ENCODE measurements around the gene ATXN2.
"Not testable (repeated sequence)": the region's sequence is repeated elsewhere in the genome, so short reads cannot be mapped to it uniquely, and the experiment has no call there.

The ATXN2 gene

DNA sequence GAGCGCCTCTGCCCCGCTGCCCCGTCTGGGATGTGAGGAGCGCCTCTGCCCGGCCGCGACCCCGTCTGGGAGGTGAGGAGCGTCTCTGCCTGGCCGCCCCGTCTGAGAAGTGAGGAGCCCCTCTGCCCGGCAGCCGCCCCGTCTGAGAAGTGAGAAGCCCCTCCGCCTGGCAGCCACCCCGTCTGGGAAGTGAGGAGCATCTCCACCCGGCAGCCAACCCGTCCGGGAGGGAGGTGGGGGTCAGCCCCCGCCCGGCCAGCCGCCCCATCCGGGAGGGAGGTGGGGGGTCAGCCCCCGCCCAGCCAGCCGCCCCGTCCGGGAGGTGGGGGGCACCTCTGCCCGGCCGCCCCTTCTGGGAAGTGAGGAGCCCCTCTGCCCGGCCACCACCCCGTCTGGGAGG, 91.9 kb downstream of the ATXN2 start:
- not testable (repeated sequence) for H3K9ac ChIP-seq (ENCODE audit: low read depth in 1 of 2, low read length in 2 of 2); H3K4me1 ChIP-seq (ENCODE audit: control insufficient read depth in 1 of 2, insufficient read depth in 2 of 2, low read length in 2 of 2); H3K27me3 ChIP-seq (ENCODE audit: control insufficient read depth in 1 of 2, insufficient read depth in 2 of 2, low read length in 2 of 2); H3K4me3 ChIP-seq (ENCODE audit: low read depth in 1 of 2, low read length in 2 of 2); H3K9me3 ChIP-seq (ENCODE audit: control insufficient read depth in 1 of 2, low read length in 2 of 2); H3K27ac ChIP-seq (ENCODE audit: low read depth, low read length)
- peaks cover 25 to 53% of the 10 kb centered on the region in 2 donors for H3K36me3 ChIP-seq (ENCODE audit: control insufficient read depth in 1 of 2, insufficient read depth in 2 of 2, low read length in 2 of 2)

DNA sequence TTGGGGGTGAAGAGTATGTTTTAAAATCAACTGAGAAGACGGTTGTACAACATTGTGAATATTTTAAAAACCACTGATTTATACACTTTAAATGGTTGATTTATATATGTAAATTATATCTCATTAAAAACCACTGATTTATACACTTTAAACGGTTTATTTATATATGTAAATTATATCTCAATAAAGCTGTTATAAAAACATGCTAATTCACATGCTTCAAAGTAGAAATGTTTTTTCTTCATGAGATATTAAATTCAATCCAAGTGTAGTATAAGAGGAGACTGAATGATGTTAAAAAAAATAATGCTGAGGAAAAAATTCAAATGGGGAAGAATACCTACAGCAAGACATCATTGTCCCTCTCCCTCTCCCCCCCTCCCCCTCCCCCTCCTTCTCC, 92.9 kb downstream of the ATXN2 start:
- Histone ChIP-seq H3K27me3 (ENCODE audit: control insufficient read depth in 1 of 2, insufficient read depth in 2 of 2, low read length in 2 of 2) (no peaks in the 10 kb centered on the region), H3K27ac (ENCODE audit: low read depth, low read length) (no peak overlapping the region), H3K36me3 (ENCODE audit: control insufficient read depth in 1 of 2, insufficient read depth in 2 of 2, low read length in 2 of 2) (peaks cover 25 to 54% of the 10 kb centered on the region in 2 donors), H3K4me3 (ENCODE audit: low read depth in 1 of 2, low read length in 2 of 2) (no peak overlapping the region), H3K4me1 (ENCODE audit: control insufficient read depth in 1 of 2, insufficient read depth in 2 of 2, low read length in 2 of 2) (no peaks in the 10 kb centered on the region), H3K9ac (ENCODE audit: low read depth in 1 of 2, low read length in 2 of 2) (no peak overlapping the region), H3K9me3 (ENCODE audit: control insufficient read depth in 1 of 2, low read length in 2 of 2) (no peaks in the 10 kb centered on the region)

DNA sequence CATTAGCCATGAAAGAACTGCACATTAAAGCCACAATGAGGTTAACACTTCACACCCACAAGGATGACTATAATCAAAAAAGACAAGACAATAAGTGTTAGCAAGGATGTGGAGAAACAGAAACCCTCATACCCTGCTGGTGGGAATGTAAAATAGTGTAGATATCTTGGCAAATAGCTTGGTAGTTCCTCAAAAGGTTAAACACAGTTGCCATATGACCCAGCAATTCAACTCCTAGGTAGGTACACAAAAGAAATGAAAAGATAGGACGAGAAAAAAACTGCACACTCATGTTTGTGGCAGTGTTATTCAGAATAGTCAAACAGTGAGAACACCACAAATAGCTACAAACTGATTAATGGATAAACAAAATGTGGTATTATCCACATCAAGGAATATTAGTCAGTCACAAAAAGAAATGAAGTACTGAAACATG, 93.5 kb downstream of the ATXN2 start:
- peaks cover 19 to 51% of the 10 kb centered on the region in 2 donors for H3K36me3 ChIP-seq (ENCODE audit: control insufficient read depth in 1 of 2, insufficient read depth in 2 of 2, low read length in 2 of 2)

DNA sequence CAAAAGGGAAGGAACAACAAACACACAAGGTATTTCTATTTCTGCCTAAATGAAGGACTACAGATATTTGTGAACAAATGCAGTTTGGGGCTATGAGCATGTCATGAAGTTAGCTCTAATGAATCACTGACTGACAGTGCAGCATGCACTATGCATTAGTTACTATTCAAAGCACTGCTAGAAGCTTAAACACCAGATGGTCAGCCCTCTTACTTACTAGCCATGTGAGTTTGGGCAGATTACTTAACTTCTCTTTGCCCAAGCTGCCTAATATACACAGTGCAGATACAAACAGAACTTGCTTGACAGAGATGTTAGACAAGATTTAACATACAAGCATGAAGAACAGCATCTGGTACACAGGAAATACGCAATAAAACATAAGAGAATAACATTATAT, 96.0 kb downstream of the ATXN2 start:
- Histone ChIP-seq H3K27me3 (ENCODE audit: control insufficient read depth in 1 of 2, insufficient read depth in 2 of 2, low read length in 2 of 2) (no peaks in the 10 kb centered on the region), H3K4me1 (ENCODE audit: control insufficient read depth in 1 of 2, insufficient read depth in 2 of 2, low read length in 2 of 2) (no peaks in the 10 kb centered on the region), H3K4me3 (ENCODE audit: low read depth in 1 of 2, low read length in 2 of 2) (no peak overlapping the region), H3K27ac (ENCODE audit: low read depth, low read length) (no peak overlapping the region), H3K9me3 (ENCODE audit: control insufficient read depth in 1 of 2, low read length in 2 of 2) (no peaks in the 10 kb centered on the region), H3K9ac (ENCODE audit: low read depth in 1 of 2, low read length in 2 of 2) (no peak overlapping the region), H3K36me3 (ENCODE audit: control insufficient read depth in 1 of 2, insufficient read depth in 2 of 2, low read length in 2 of 2) (peaks cover 6 to 42% of the 10 kb centered on the region in 2 donors)

More for the DNA sequence above, 93.5 kb downstream of the ATXN2 start:
- no peak overlapping the region for H3K4me3 ChIP-seq (ENCODE audit: low read depth in 1 of 2, low read length in 2 of 2)
- H3K27ac ChIP-seq (ENCODE audit: low read depth, low read length), result no peak overlapping the region
- no peaks in the 10 kb centered on the region for H3K9me3 ChIP-seq (ENCODE audit: control insufficient read depth in 1 of 2, low read length in 2 of 2)
- no peaks in the 10 kb centered on the region for H3K27me3 ChIP-seq (ENCODE audit: control insufficient read depth in 1 of 2, insufficient read depth in 2 of 2, low read length in 2 of 2)
- H3K4me1 ChIP-seq (ENCODE audit: control insufficient read depth in 1 of 2, insufficient read depth in 2 of 2, low read length in 2 of 2), result no peaks in the 10 kb centered on the region
- H3K9ac ChIP-seq (ENCODE audit: low read depth in 1 of 2, low read length in 2 of 2), result no peak overlapping the region

DNA sequence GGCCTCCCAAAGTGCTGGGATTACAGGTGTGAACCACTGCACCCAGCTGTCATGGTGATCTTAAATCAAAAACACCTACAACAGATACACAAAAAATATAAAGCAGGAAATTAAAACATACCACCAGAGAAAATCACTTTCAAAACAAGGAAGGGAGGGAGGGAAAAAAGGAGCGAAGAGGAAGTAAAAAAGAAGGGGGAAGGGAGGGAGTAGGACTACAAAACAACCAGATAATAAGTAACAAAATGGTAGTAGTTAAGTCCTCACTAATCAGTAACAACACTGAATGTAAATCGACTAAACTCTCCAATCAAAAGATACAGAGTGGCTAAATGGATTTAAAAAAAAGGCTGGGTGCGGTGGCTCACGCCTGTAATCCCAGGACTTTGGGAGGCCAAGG, 104.4 kb downstream of the ATXN2 start:
- H3K36me3 ChIP-seq (ENCODE audit: control insufficient read depth in 1 of 2, insufficient read depth in 2 of 2, low read length in 2 of 2), result peaks cover 15 to 49% of the 10 kb centered on the region in 2 donors
- H3K9ac ChIP-seq (ENCODE audit: low read depth in 1 of 2, low read length in 2 of 2), result no peak overlapping the region
- no peaks in the 10 kb centered on the region for H3K4me1 ChIP-seq (ENCODE audit: control insufficient read depth in 1 of 2, insufficient read depth in 2 of 2, low read length in 2 of 2)
- H3K27me3 ChIP-seq (ENCODE audit: control insufficient read depth in 1 of 2, insufficient read depth in 2 of 2, low read length in 2 of 2), result no peaks in the 10 kb centered on the region
- no peak overlapping the region for H3K27ac ChIP-seq (ENCODE audit: low read depth, low read length)
- H3K9me3 ChIP-seq (ENCODE audit: control insufficient read depth in 1 of 2, low read length in 2 of 2), result no peaks in the 10 kb centered on the region
- H3K4me3 ChIP-seq (ENCODE audit: low read depth in 1 of 2, low read length in 2 of 2), result no peak overlapping the region

DNA sequence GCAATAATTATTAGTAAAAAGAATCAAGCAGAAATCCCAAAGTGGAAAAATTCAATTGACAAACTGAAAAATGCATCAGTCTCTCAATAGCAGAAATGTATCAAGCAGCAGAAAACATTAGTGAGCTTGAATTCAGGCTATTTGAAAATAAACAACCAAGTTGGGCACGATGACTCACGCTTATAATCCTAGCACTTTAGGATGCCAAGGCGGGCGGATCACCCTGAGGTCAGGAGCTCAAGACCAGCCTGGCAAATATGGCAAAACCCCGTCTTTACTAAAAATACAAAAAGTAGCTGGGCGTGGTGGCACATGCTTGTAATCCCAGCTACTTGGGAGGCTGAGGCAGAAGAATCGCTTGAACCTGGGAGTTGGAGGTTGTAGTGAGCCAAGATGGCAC, 106.1 kb downstream of the ATXN2 start:
- H3K36me3 ChIP-seq (ENCODE audit: control insufficient read depth in 1 of 2, insufficient read depth in 2 of 2, low read length in 2 of 2), result peaks cover 21 to 52% of the 10 kb centered on the region in 2 donors
- H3K27me3 ChIP-seq (ENCODE audit: control insufficient read depth in 1 of 2, insufficient read depth in 2 of 2, low read length in 2 of 2); H3K9ac ChIP-seq (ENCODE audit: low read depth in 1 of 2, low read length in 2 of 2); H3K4me1 ChIP-seq (ENCODE audit: control insufficient read depth in 1 of 2, insufficient read depth in 2 of 2, low read length in 2 of 2); H3K27ac ChIP-seq (ENCODE audit: low read depth, low read length); H3K9me3 ChIP-seq (ENCODE audit: control insufficient read depth in 1 of 2, low read length in 2 of 2); H3K4me3 ChIP-seq (ENCODE audit: low read depth in 1 of 2, low read length in 2 of 2): not testable (repeated sequence)

DNA sequence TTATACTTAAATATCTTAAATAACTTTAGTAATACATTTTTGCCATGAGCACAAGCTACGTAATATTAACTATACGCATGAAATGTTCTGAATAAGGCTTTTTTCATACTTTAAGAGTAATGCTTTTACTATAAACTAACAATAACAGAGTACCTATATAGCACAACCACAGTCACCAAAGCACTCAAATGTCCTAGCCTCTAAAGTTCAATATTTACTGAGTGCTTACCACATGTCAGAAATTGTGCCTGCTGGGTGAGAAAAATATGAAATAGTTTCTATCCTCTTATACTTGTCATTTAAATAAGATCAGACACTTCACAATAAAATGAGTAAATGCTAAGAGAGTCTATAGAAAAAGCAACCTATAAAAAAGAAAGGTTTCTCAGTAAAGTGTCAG, 110.3 kb downstream of the ATXN2 start:
- Histone ChIP-seq H3K4me3 (ENCODE audit: low read depth in 1 of 2, low read length in 2 of 2) (no peak overlapping the region), H3K4me1 (ENCODE audit: control insufficient read depth in 1 of 2, insufficient read depth in 2 of 2, low read length in 2 of 2) (no peaks in the 10 kb centered on the region), H3K27ac (ENCODE audit: low read depth, low read length) (no peak overlapping the region), H3K9me3 (ENCODE audit: control insufficient read depth in 1 of 2, low read length in 2 of 2) (no peaks in the 10 kb centered on the region), H3K36me3 (ENCODE audit: control insufficient read depth in 1 of 2, insufficient read depth in 2 of 2, low read length in 2 of 2) (peaks cover 33 to 77% of the 10 kb centered on the region in 2 donors), H3K27me3 (ENCODE audit: control insufficient read depth in 1 of 2, insufficient read depth in 2 of 2, low read length in 2 of 2) (no peaks in the 10 kb centered on the region), H3K9ac (ENCODE audit: low read depth in 1 of 2, low read length in 2 of 2) (no peak overlapping the region)

DNA sequence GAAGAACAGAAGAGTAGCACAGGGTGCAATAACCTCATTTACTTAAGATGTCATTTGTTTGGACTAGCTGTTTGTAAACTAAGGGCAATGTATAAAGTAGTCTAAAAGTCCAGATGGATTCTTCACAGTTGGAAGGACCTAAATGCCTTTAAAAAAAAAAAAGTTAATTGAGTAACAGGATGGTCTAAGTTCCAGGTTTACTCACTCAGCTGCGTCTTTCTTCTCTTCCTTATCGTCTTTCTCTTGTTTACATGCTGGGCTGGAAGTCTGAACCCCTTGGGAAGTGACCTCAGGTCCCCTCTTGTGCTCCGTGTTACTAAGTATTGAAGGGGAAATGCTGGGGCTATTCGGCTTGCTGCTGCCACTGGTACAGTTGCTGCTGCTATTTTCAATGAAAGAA, 110.8 kb downstream of the ATXN2 start:
- Histone ChIP-seq H3K9me3 (ENCODE audit: control insufficient read depth in 1 of 2, low read length in 2 of 2) (no peaks in the 10 kb centered on the region), H3K27ac (ENCODE audit: low read depth, low read length) (no peak overlapping the region), H3K9ac (ENCODE audit: low read depth in 1 of 2, low read length in 2 of 2) (no peak overlapping the region), H3K4me3 (ENCODE audit: low read depth in 1 of 2, low read length in 2 of 2) (no peak overlapping the region), H3K4me1 (ENCODE audit: control insufficient read depth in 1 of 2, insufficient read depth in 2 of 2, low read length in 2 of 2) (no peaks in the 10 kb centered on the region), H3K36me3 (ENCODE audit: control insufficient read depth in 1 of 2, insufficient read depth in 2 of 2, low read length in 2 of 2) (peaks cover 38 to 76% of the 10 kb centered on the region in 2 donors), H3K27me3 (ENCODE audit: control insufficient read depth in 1 of 2, insufficient read depth in 2 of 2, low read length in 2 of 2) (no peaks in the 10 kb centered on the region)

DNA sequence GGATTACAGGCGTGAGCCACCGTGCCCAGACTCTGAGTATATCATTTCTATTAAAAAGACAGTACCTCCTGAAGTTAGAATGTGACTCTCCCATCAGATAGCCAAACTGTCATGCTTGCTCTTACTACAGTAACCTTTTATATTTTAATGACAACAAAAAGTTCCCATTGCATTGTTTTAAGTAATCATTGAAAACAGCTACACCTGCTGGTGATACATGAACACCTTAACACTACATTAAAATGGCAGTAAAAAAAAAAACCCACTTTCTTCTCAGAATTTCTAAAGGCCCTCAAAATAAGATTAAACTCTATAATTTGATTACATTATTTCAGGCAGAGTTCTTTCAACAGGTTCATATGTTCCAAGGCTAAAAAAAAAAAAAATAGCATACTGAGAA, 116.7 kb downstream of the ATXN2 start:
- no peak overlapping the region for H3K9ac ChIP-seq (ENCODE audit: low read depth in 1 of 2, low read length in 2 of 2)
- H3K27ac ChIP-seq (ENCODE audit: low read depth, low read length), result no peak overlapping the region
- no peaks in the 10 kb centered on the region for H3K9me3 ChIP-seq (ENCODE audit: control insufficient read depth in 1 of 2, low read length in 2 of 2)
- no peaks in the 10 kb centered on the region for H3K4me1 ChIP-seq (ENCODE audit: control insufficient read depth in 1 of 2, insufficient read depth in 2 of 2, low read length in 2 of 2)
- peaks cover 16 to 78% of the 10 kb centered on the region in 2 donors for H3K36me3 ChIP-seq (ENCODE audit: control insufficient read depth in 1 of 2, insufficient read depth in 2 of 2, low read length in 2 of 2)
- no peaks in the 10 kb centered on the region for H3K27me3 ChIP-seq (ENCODE audit: control insufficient read depth in 1 of 2, insufficient read depth in 2 of 2, low read length in 2 of 2)
- no peak overlapping the region for H3K4me3 ChIP-seq (ENCODE audit: low read depth in 1 of 2, low read length in 2 of 2)

DNA sequence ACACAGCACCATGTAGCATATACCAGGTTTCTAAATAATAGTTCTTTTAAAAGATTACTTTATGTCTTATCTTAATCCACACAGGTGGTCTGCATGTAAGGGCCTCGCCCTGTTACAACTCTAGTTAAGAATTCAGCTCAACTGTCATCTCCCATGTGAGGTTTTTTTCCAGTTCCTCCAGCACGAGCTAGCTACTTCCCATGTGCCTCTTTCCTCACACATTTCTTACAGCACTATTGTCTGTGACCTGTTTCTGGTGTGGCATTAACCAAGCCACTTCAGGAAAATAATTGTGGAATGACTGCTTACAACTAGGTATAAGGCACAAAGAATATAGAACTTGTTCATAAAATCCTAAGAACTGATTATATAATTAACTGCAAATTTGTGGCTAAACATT, 127.9 kb downstream of the ATXN2 start:
- H3K9me3 ChIP-seq (ENCODE audit: control insufficient read depth in 1 of 2, low read length in 2 of 2), result no peaks in the 10 kb centered on the region
- no peak overlapping the region for H3K4me3 ChIP-seq (ENCODE audit: low read depth in 1 of 2, low read length in 2 of 2)
- peaks cover 7 to 50% of the 10 kb centered on the region in 2 donors for H3K36me3 ChIP-seq (ENCODE audit: control insufficient read depth in 1 of 2, insufficient read depth in 2 of 2, low read length in 2 of 2)
- no peaks in the 10 kb centered on the region for H3K27me3 ChIP-seq (ENCODE audit: control insufficient read depth in 1 of 2, insufficient read depth in 2 of 2, low read length in 2 of 2)
- H3K4me1 ChIP-seq (ENCODE audit: control insufficient read depth in 1 of 2, insufficient read depth in 2 of 2, low read length in 2 of 2), result no peaks in the 10 kb centered on the region
- no peak overlapping the region for H3K27ac ChIP-seq (ENCODE audit: low read depth, low read length)
- no peak overlapping the region for H3K9ac ChIP-seq (ENCODE audit: low read depth in 1 of 2, low read length in 2 of 2)

DNA sequence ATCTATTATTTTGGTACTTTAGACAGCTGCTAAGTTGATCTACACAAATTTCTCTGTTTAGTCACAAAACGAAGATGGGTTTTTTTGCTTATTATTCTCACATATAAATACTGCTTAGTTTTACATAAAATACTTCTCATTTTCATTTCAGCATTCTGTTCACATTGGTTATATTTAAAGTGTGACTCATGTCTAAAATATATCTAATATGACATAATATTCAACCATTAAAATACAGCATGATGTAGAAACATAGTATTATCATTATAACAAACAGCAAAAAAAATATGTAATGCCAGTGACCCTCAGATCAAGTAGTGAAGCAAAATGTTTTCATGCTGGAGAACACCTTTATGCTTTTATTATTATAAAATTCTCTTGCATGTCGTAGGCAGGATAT, 129.7 kb downstream of the ATXN2 start:
- no peak overlapping the region for H3K4me3 ChIP-seq (ENCODE audit: low read depth in 1 of 2, low read length in 2 of 2)
- peaks cover 5 to 43% of the 10 kb centered on the region in 2 donors for H3K36me3 ChIP-seq (ENCODE audit: control insufficient read depth in 1 of 2, insufficient read depth in 2 of 2, low read length in 2 of 2)
- H3K27me3 ChIP-seq (ENCODE audit: control insufficient read depth in 1 of 2, insufficient read depth in 2 of 2, low read length in 2 of 2), result no peaks in the 10 kb centered on the region
- no peaks in the 10 kb centered on the region for H3K9me3 ChIP-seq (ENCODE audit: control insufficient read depth in 1 of 2, low read length in 2 of 2)
- H3K9ac ChIP-seq (ENCODE audit: low read depth in 1 of 2, low read length in 2 of 2), result no peak overlapping the region
- no peaks in the 10 kb centered on the region for H3K4me1 ChIP-seq (ENCODE audit: control insufficient read depth in 1 of 2, insufficient read depth in 2 of 2, low read length in 2 of 2)
- H3K27ac ChIP-seq (ENCODE audit: low read depth, low read length), result no peak overlapping the region
